Smooth muscle cell (in vitro differentiated cells): ENCODE data around the gene SCAND1. TPM values are rescaled to one million over a fixed set of nuclear protein-coding genes. Genes with fewer than 3 reads are reported as not detected.
A peak's percentile ranks its signal among the peaks of the same experiment; 100 is the strongest.

Source experiments
- DNase-seq: peaks from one replicate; lab custom pipeline; 2025; ENCODE audit not compliant: unreplicated experiment; lab: John Stamatoyannopoulos, UW
- H2AFZ ChIP-seq: fragments of 200-600 bp; sonication (generic); 2 replicates; pipeline ENCODE4 v1.6.0; 2016; ENCODE audit warnings: antibody characterized with exemption, low read depth, mild to moderate bottlenecking
- H3F3A ChIP-seq: fragments of 200-600 bp; sonication (generic); 2 replicates; pipeline ENCODE4 v1.6.0; 2017; ENCODE audit warnings: antibody characterized with exemption, low read depth
- H3K27ac ChIP-seq: fragments of 200-600 bp; sonication (generic); 2 replicates; pipeline ENCODE4 v1.5.1; 2016; ENCODE audit warnings: low read depth, mild to moderate bottlenecking
- H3K27me3 ChIP-seq: fragments of 200-600 bp; sonication (generic); 2 replicates; pipeline ENCODE4 v1.6.1; 2016; ENCODE audit warnings: low read depth, mild to moderate bottlenecking
- H3K36me3 ChIP-seq: fragments of 200-600 bp; sonication (generic); 2 replicates; pipeline ENCODE4 v1.5.1; 2016; ENCODE audit warnings: low read depth
- H3K4me1 ChIP-seq: fragments of 200-600 bp; sonication (generic); 2 replicates; pipeline ENCODE4 v1.5.1; 2016; ENCODE audit warnings: low read depth
- H3K4me2 ChIP-seq: fragments of 200-600 bp; sonication (generic); 2 replicates; pipeline ENCODE4 v1.6.0; 2016; ENCODE audit warnings: mild to moderate bottlenecking
- H3K4me3 ChIP-seq: fragments of 200-600 bp; sonication (generic); 2 replicates; pipeline ENCODE4 v1.5.1; 2016; ENCODE audit warnings: mild to moderate bottlenecking
- H3K79me2 ChIP-seq: fragments of 200-600 bp; sonication (generic); 2 replicates; pipeline ENCODE4 v1.6.0; 2016; ENCODE audit warnings: low read depth, mild to moderate bottlenecking
- H3K9ac ChIP-seq: fragments of 200-600 bp; sonication (generic); 2 replicates; pipeline ENCODE4 v1.6.0; 2016; ENCODE audit warnings: low read depth
- H3K9me3 ChIP-seq: fragments of 200-600 bp; sonication (generic); replicated peaks from 2 replicates; pipeline ENCODE4 v1.5.1; 2016; ENCODE audit warnings: low read depth
- H4K20me1 ChIP-seq: fragments of 200-600 bp; sonication (generic); 2 replicates; pipeline ENCODE4 v1.6.0; 2016; ENCODE audit warnings: low read depth
- CTCF ChIP-seq: fragments of 200-600 bp; sonication (generic); IDR thresholded peaks from 2 replicates; pipeline ENCODE4 v1.5.1; 2017; ENCODE audit warnings: borderline replicate concordance, mild to moderate bottlenecking, antibody characterized with exemption; ENCODE audit not compliant: insufficient read depth, poor library complexity, severe bottlenecking
- WGBS: methylation state at CpG from one replicate; pipeline ENCODE4 v1.1.7; 2016; ENCODE audit warnings: low lambda C conversion rate; 5-methylcytosine and 5-hydroxymethylcytosine counted together
- polyA plus RNA-seq: library from polyadenylated mRNA; unstranded; fragments of >200 nt; fragmentation: Nextera tagmentation; extraction: Ambion mirVana; gene quantifications from 2 replicates; pipeline ENCODE4 v1.2.1, GENCODE V29; 2016
- total RNA-seq: library from RNA; depleted of rRNA; stranded (reverse); fragments of >200 nt; gene quantifications from 2 replicates; pipeline ENCODE4 v1.2.3, GENCODE V29; 2014

The SCAND1 gene
- total and polyA plus RNA-seq, 2 experiments from 2014 or later, result 26.7 to 128 TPM

GRCh38 chr20:35994994-35995453, 40.7 kb upstream of the SCAND1 start:
- 6% methylated on average over 6 of the region's 6 CpGs for WGBS
- H3K4me3 ChIP-seq, result no peak overlapping the region
- no peak overlapping the region for H3K27ac ChIP-seq
- H2AFZ ChIP-seq, result no peak overlapping the region
- H3F3A ChIP-seq, result no peaks in the 10 kb centered on the region
- no peaks in the 10 kb centered on the region for H4K20me1 ChIP-seq
- H3K9ac ChIP-seq, result no peak overlapping the region
- H3K79me2 ChIP-seq, result no peaks in the 10 kb centered on the region
- peak; percentile 16 for DNase-seq
- H3K4me2 ChIP-seq, result no peak overlapping the region
- TF ChIP-seq CTCF, result peak; percentile 85
- H3K36me3 ChIP-seq, result no peaks in the 10 kb centered on the region
- H3K4me1 ChIP-seq, result peaks cover 4% of the 10 kb centered on the region
- H3K9me3 ChIP-seq, result no peaks in the 10 kb centered on the region
- no peaks in the 10 kb centered on the region for H3K27me3 ChIP-seq

DNA sequence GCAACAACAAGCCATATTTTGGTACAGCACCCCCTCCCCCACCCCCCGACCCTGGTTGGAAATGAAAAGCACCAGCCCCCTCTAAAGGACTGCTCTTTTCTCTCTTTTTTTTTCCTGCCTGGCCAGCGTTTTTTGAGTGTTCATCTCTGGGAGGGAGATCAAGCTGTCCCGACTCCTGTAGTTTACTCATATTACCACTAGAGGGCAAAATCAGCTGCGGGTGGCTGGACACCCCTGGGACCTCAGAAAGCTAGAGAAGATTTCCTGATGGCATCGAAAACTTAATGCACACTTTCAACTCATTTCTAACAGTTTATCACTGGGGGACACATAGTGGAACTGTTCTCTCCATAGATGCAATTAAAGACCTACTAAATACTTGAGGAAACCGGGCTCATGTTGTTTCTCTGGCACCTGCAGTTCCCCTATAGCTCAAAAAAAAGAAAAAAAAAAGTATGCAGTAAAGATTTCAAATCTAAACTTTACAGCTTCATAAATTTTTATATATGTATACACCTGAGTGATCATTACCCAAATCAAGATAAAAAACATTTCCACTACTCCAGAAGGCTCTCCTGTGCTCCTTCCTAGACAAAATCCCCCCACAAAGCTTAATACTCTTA, 38.5 kb upstream of the SCAND1 start:
- peak; percentile 70 for TF ChIP-seq CTCF
- H4K20me1 ChIP-seq, result no peaks in the 10 kb centered on the region
- peaks cover 4% of the 10 kb centered on the region for H3K4me1 ChIP-seq
- H3K4me3 ChIP-seq, result no peak overlapping the region
- H2AFZ ChIP-seq, result no peak overlapping the region
- 10% methylated on average over 6 of the region's 6 CpGs for WGBS
- H3K27ac ChIP-seq, result no peak overlapping the region
- no peaks in the 10 kb centered on the region for H3K36me3 ChIP-seq
- peak overlapping the region; percentile 30 for H3K4me2 ChIP-seq
- no peak overlapping the region for H3K9ac ChIP-seq
- no peak for DNase-seq
- no peaks in the 10 kb centered on the region for H3K79me2 ChIP-seq
- no peaks in the 10 kb centered on the region for H3K27me3 ChIP-seq
- H3K9me3 ChIP-seq, result no peaks in the 10 kb centered on the region
- H3F3A ChIP-seq, result no peaks in the 10 kb centered on the region

GRCh38 chr20:35991142-35991771, 37.0 kb upstream of the SCAND1 start:
- no peaks in the 10 kb centered on the region for H4K20me1 ChIP-seq
- H3K4me2 ChIP-seq, result no peak overlapping the region
- no peak for DNase-seq
- H3K27me3 ChIP-seq, result no peaks in the 10 kb centered on the region
- no peak overlapping the region for H2AFZ ChIP-seq
- WGBS, result 25% methylated on average over 3 of the region's 3 CpGs
- no peaks in the 10 kb centered on the region for H3K9me3 ChIP-seq
- H3K4me3 ChIP-seq, result no peak overlapping the region
- no peak overlapping the region for H3K27ac ChIP-seq
- peak; percentile 46 for TF ChIP-seq CTCF
- H3K9ac ChIP-seq, result no peak overlapping the region
- H3K79me2 ChIP-seq, result no peaks in the 10 kb centered on the region
- H3F3A ChIP-seq, result no peaks in the 10 kb centered on the region
- H3K4me1 ChIP-seq, result peaks cover 4% of the 10 kb centered on the region
- H3K36me3 ChIP-seq, result no peaks in the 10 kb centered on the region

DNA sequence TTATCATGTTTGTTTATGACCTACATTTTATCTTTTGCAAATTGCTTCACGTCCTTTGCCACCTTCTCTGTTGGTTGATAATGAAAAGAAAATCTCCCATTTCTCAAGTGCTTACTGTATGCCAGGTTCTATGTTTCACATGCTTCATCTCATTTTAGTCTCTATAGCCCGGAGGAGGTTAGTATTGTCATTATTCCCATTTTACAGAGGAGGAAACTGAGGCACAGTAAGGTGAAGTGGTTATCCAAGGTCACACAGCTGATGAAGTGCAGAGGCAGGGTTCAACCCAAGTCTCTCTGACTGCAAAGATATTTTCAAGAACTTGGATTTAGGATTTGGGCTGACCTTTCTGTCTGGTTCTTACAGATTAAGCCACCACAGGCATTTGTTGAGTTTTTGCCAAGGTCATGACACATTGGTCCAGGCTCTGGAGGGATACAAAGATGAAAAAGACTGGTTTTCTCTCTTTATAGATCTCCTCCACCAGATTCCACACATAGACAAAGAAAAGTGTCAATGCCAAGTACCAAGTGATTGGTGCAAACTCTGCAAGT, 34.7 kb upstream of the SCAND1 start:
- H3K9me3 ChIP-seq, result no peaks in the 10 kb centered on the region
- DNase-seq, result no peak
- WGBS, result 90% methylated on average over 2 of the region's 2 CpGs
- H3K4me1 ChIP-seq, result peaks cover 4% of the 10 kb centered on the region
- no peak overlapping the region for H3K27ac ChIP-seq
- no peak overlapping the region for H3K9ac ChIP-seq
- H3K4me3 ChIP-seq, result no peak overlapping the region
- no peaks in the 10 kb centered on the region for H3F3A ChIP-seq
- H3K4me2 ChIP-seq, result no peak overlapping the region
- H3K79me2 ChIP-seq, result no peaks in the 10 kb centered on the region
- no peaks in the 10 kb centered on the region for H4K20me1 ChIP-seq
- H3K36me3 ChIP-seq, result no peaks in the 10 kb centered on the region
- H2AFZ ChIP-seq, result no peak overlapping the region
- no peak for TF ChIP-seq CTCF
- H3K27me3 ChIP-seq, result no peaks in the 10 kb centered on the region
